Stimulated activated CD8-positive, alpha-beta memory T cell treated with anti-CD3 and anti-CD28 coated beads, Interleukin-2, amount 100 ng/mL, for 48 hours (primary cell): ENCODE measurements around the gene BCL2.
A peak's percentile ranks its signal among the peaks of the same experiment; 100 is the strongest.

Source experiments
- DNase-seq, 2 donors: peaks; one replicate each; pipeline ENCODE4 v3.0.0-alpha.2; 2020; ENCODE audit warnings: low read depth in 2 of 2

The BCL2 gene

DNA sequence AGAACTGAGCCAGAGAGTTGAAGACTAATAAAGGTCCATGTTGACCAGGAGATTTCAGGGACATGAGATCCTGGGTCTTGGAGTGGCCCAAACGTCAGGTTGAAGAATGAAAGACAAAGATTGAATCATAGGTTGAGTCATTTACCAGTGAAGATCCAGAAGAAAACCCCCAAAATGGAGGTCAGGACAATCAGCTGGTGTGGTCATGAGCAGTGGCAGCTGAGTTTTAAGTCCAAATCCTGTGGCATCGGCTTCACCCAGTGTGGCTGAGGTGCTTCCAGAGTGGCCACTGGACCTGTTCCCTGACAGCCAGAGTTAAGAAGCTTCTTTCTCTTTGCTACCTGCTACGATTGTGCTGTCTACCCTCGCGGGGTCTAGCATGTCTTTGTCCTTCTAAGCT is 234.0 kb downstream of the BCL2 start:
- DNase-seq: no peak

DNA sequence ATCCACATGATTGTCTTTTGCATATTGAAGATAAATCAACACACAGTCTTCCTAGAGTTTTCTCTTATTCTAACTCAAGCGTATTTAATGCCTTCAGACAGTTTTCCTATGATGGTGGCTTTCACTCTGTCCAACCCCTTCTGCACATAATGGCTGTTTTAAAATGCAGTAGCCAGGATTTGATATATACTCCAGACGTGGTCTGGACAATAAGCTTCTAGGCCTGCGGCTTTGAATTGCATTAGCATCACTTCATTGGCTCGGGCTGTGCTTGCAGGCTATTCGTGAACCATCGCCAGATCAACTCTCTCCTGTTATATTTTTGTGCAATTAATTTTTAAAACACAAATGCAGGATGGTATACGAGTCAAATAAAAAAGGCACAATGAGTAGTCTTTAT is 235.3 kb downstream of the BCL2 start:
- DNase-seq: no peak

DNA sequence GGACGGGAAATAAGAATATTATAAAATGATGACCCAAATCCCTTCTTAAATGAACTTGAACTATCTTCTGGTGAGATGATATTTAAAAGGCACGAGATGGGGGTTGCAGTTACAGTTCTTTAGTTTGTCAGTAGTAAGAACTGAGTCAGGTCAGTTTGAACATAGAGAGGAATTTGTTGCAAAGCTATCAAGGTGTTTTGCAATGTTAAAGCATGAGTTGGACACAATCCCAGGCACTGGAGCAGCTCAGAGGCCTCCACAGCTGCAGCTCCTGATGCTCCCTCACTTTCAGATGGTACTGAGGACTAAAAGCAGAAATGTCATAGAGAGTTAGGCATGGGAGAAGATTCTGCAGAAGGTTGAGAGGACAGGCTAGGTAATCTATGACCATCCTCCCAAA is 236.0 kb downstream of the BCL2 start:
- DNase-seq: no peak

- no peak for DNase-seq
Observed at GRCh38 chr18:63083020-63083531, 236.5 kb downstream of the BCL2 start.

GRCh38 chr18:63082366-63083019 is 237.1 kb downstream of the BCL2 start:
- DNase-seq: no peak

- DNase-seq: no peak
Observed at GRCh38 chr18:63079114-63079513, 240.5 kb downstream of the BCL2 start.

DNA sequence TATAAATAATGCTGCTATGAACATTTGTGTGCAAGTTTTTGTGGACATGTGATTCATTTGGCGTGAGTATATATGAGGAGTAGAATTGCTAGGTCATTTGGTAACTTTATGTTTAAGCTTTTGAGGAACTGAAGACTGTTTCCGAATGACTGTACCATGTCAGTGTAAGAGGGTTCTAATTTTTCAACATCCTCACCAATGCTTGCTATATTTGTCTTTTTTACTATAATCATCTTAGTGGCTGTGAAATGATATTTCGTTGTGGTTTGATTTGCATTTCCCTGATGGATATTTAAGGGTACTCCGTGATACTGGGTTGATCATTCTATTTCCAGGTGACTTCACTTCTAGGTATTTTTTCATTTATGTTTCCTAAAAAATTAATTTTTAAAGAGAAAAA is 241.1 kb downstream of the BCL2 start:
- no peak for DNase-seq

DNA sequence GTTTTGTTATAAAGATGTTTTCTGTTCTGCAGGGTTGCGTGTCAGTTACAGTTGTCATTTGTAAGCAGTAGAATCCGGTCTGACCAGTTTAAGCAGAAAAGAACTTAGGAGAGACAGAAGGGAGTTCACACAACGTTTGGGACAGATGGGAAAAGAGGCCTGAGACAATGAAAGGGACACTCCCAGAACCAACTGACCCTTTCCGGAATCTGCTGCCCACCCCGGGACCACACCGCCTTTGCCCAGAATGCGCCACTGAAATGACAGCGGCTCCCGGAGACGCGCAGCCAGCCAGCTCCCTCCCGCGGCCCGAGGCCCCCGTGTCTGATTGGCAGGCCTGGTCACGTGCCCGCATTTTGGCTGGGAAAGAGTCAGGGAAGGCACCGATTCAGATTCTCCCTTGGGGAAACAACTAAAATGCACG is 244.6 kb downstream of the BCL2 start:
- DNase-seq: peak; percentile 48 to 53

DNA sequence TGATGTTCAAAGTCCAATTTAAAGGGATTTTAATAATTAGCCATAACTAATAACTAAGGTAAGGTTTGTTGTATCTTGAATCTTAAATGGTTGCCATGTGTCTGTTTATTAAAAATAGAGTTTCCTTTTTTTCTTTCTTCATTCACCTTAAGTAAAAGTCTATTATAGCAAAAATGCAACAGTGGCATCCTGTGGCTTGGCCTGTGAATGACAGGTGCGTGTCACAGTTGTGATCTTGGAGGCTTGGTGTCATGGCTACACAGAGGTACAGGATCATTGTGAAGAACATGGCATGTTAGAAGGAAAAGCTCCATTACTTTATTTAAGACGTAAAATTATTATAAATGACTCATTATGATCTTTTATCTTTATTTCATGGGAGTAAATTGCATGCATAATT is 246.1 kb downstream of the BCL2 start:
- no peak for DNase-seq
